MCF 10A (cell line): Measurements from ENCODE around the gene TOR4A. TPM values are rescaled to one million over a fixed set of nuclear protein-coding genes. Genes with fewer than 3 reads are reported as not detected.

Experiments used
- BruUV-seq: library from RNA; stranded (reverse); fragments of 400-500 nt; replicated peaks from 2 replicates; lab custom pipeline; 2021; lab: Mats Ljungman, UMichigan
- CTCF ChIA-PET: fragments of 300-600 bp; sonication (Branson Sonifier 250); formaldehyde crosslinking; extraction: SDS; loops from one replicate; lab custom pipeline; 2021; ENCODE audit warnings: antibody characterized with exemption, inconsistent platforms; lab: Yijun Ruan, JAX
- POLR2A ChIA-PET: fragments of 300-600, 350-650 bp; sonication (Branson Sonifier 250); formaldehyde crosslinking; extraction: SDS; loops from one replicate; lab custom pipeline; 2020; ENCODE audit warnings: antibody characterized with exemption, inconsistent platforms; lab: Yijun Ruan, JAX
- DNase-seq: peaks from one replicate; pipeline ENCODE4 v3.0.0-alpha.2; 2018; ENCODE audit not compliant: unreplicated experiment
- H3K27ac Mint-ChIP-seq: one replicate; pipeline ENCODE4 v1.8.0; 2022; ENCODE audit warnings: mild to moderate bottlenecking, low read depth, mixed read lengths; ENCODE audit not compliant: unreplicated experiment
- H3K27me3 Mint-ChIP-seq: one replicate; pipeline ENCODE4 v1.8.0; 2022; ENCODE audit warnings: mixed read lengths; ENCODE audit not compliant: insufficient read depth, unreplicated experiment
- H3K36me3 Mint-ChIP-seq: one replicate; pipeline ENCODE4 v1.8.0; 2022; ENCODE audit warnings: mild to moderate bottlenecking, moderate library complexity, mixed read lengths; ENCODE audit not compliant: insufficient read depth, unreplicated experiment
- H3K4me1 Mint-ChIP-seq: one replicate; pipeline ENCODE4 v1.8.0; 2022; ENCODE audit warnings: mixed read lengths; ENCODE audit not compliant: insufficient read depth, unreplicated experiment
- H3K4me3 Mint-ChIP-seq: one replicate; pipeline ENCODE4 v1.8.0; 2022; ENCODE audit warnings: mild to moderate bottlenecking, moderate library complexity, mixed read lengths; ENCODE audit not compliant: unreplicated experiment
- H3K9me3 Mint-ChIP-seq: one replicate; pipeline ENCODE4 v1.8.0; 2022; ENCODE audit warnings: mixed read lengths; ENCODE audit not compliant: unreplicated experiment
- intact Hi-C: fragments of 100-400 bp; cut with micrococcal nuclease; formaldehyde crosslinking; loops from 2 replicates; pipeline ENCODE4 v1.14.1; 2022
- total RNA-seq: library from RNA; stranded (reverse); gene quantifications from 2 replicates; pipeline ENCODE4 v1.2.3, GENCODE V29; 2022
- TF ChIP-seq, protein P1 (sequence below): fragments of 200-600 bp; IDR thresholded peaks from one replicate; pipeline ENCODE4 v1.8.0; 2022; ENCODE audit warnings: antibody characterized with exemption, mild to moderate bottlenecking; ENCODE audit not compliant: unreplicated experiment

TOR4A gene
- total RNA-seq, 1 experiment from 2014 or later: 21.9 TPM

GRCh38 chr9:137270929-137271695, 6.4 kb upstream of the TOR4A start:
- H3K36me3 Mint-ChIP-seq: peaks cover 29% of the 10 kb centered on the region

DNA sequence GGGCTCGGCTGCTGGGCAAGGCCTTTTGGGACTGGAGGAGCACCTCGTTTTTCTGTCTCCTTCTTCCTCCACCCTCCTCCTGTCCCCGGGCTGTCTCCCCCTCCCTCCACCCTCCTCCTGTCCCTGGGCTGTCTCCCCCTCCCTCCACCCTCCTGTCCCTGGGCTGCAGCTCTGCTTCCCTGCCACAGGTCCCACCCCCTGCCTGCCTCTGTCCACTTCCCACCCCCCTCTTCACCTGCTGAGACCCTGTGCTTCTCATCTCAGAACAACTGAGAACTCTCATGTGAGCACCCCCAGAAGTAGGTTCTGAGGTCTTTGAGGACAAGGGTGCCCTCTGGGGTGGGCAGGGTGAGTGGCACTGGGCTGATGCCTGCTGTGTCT, 5.8 kb upstream of the TOR4A start:
- intact Hi-C loops: no loop called here
- Mint-ChIP-seq H3K9me3 (no peaks in the 10 kb centered on the region), H3K27me3 (no peaks in the 10 kb centered on the region), H3K36me3 (peaks cover 29% of the 10 kb centered on the region), H3K4me3 (no peak overlapping the region), H3K27ac (no peak overlapping the region), H3K4me1 (peaks cover 21% of the 10 kb centered on the region)
- no peak for DNase-seq
- TF ChIP-seq, protein P1, sequence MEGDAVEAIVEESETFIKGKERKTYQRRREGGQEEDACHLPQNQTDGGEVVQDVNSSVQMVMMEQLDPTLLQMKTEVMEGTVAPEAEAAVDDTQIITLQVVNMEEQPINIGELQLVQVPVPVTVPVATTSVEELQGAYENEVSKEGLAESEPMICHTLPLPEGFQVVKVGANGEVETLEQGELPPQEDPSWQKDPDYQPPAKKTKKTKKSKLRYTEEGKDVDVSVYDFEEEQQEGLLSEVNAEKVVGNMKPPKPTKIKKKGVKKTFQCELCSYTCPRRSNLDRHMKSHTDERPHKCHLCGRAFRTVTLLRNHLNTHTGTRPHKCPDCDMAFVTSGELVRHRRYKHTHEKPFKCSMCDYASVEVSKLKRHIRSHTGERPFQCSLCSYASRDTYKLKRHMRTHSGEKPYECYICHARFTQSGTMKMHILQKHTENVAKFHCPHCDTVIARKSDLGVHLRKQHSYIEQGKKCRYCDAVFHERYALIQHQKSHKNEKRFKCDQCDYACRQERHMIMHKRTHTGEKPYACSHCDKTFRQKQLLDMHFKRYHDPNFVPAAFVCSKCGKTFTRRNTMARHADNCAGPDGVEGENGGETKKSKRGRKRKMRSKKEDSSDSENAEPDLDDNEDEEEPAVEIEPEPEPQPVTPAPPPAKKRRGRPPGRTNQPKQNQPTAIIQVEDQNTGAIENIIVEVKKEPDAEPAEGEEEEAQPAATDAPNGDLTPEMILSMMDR: no peak
- CTCF ChIA-PET: no interaction called here
- POLR2A ChIA-PET: interaction anchor here (0.6 kb wide), 2 partner anchors 9 to 813 kb away, joined by 3 read pairs; no protein-coding TSS in a partner anchor
- no TSS peak for BruUV-seq

More at GRCh38 chr9:137270929-137271695, 6.4 kb upstream of the TOR4A start:
- no peak overlapping the region for H3K4me3 Mint-ChIP-seq
- ChIA-PET CTCF (no interaction called here), POLR2A (interaction anchor here (0.6 kb wide), 2 partner anchors 8 to 813 kb away, joined by 3 read pairs; no protein-coding TSS in a partner anchor)
- H3K27ac Mint-ChIP-seq: no peak overlapping the region
- no TSS peak for BruUV-seq
- no peak for DNase-seq
- H3K9me3 Mint-ChIP-seq: no peaks in the 10 kb centered on the region
- peaks cover 20% of the 10 kb centered on the region for H3K4me1 Mint-ChIP-seq
- intact Hi-C loops: no loop called here
- H3K27me3 Mint-ChIP-seq: no peaks in the 10 kb centered on the region
- TF ChIP-seq, protein P1: no peak

- no peak overlapping the region for H3K4me3 Mint-ChIP-seq
- no TSS peak for BruUV-seq
- ChIA-PET CTCF (interaction anchor here (0.8 kb wide), 1 partner anchor 11 kb away, joined by 3 read pairs; no protein-coding TSS in a partner anchor), POLR2A (interaction anchor here (0.6 to 1.3 kb wide), 3 partner anchors 9 to 32 kb away, joined by 3 to 6 read pairs (median 3); partner anchors contain the start of genes NELFB and TUBB4B)
- H3K9me3 Mint-ChIP-seq: no peaks in the 10 kb centered on the region
- no peak overlapping the region for H3K27ac Mint-ChIP-seq
- peaks cover 29% of the 10 kb centered on the region for H3K36me3 Mint-ChIP-seq
- DNase-seq: no peak
- intact Hi-C loops: no loop called here
- H3K27me3 Mint-ChIP-seq: no peaks in the 10 kb centered on the region
- TF ChIP-seq, protein P1: no peak
- peaks cover 29% of the 10 kb centered on the region for H3K4me1 Mint-ChIP-seq
These were observed 5.1 kb upstream of the TOR4A start for GRCh38 chr9:137272241-137273094.

GRCh38 chr9:137273095-137273490, 4.4 kb upstream of the TOR4A start:
- BruUV-seq: no TSS peak
- DNase-seq: no peak
- CTCF ChIA-PET: interaction anchor here (0.8 kb wide), 1 partner anchor 12 kb away, joined by 3 read pairs; no protein-coding TSS in a partner anchor
- H3K4me1 Mint-ChIP-seq: peaks cover 32% of the 10 kb centered on the region
- TF ChIP-seq, protein P1: no peak
- H3K4me3 Mint-ChIP-seq: no peak overlapping the region
- intact Hi-C loops: no loop called here
- H3K27me3 Mint-ChIP-seq: no peaks in the 10 kb centered on the region
- POLR2A ChIA-PET: interaction anchor here (0.8 to 1.4 kb wide), 3 partner anchors 14 to 32 kb away, joined by 3 to 6 read pairs (median 5); partner anchors contain the start of genes NELFB and TUBB4B
- H3K9me3 Mint-ChIP-seq: no peaks in the 10 kb centered on the region
- peaks cover 29% of the 10 kb centered on the region for H3K36me3 Mint-ChIP-seq
- no peak overlapping the region for H3K27ac Mint-ChIP-seq
